Measurements from ENCODE around the gene STING1. TPM values are rescaled to one million over a fixed set of nuclear protein-coding genes. Genes with fewer than 3 reads are reported as not detected.
"Not testable (repeated sequence)": the region's sequence is repeated elsewhere in the genome, so short reads cannot be mapped to it uniquely, and the experiment has no call there.

STING1 gene
- total and polyA plus RNA-seq, 10 of the 15 experiments (the other 5 are each of a cell fraction or from before 2014, with no cell fraction given) = 10.1 to 56.1 (median 41.0) TPM

GRCh38 chr5:139526309-139527089 lies 43.9 kb upstream of the STING1 start:
- in situ Hi-C loops (cut with MboI); DNase-seq (ENCODE audit: low read depth, low spot score); ATAC-seq; H3K9me3 ChIP-seq (replicated peaks; ENCODE audit: control insufficient read depth, insufficient read depth, low read length); H3K27me3 ChIP-seq (replicated peaks in 1 of 2; ENCODE audit: control insufficient read depth in 2 of 2, insufficient read depth in 2 of 2, low read length in 1 of 2); H4K20me1 ChIP-seq (ENCODE audit: control insufficient read depth, insufficient read depth); FAIRE-seq; H3K36me3 ChIP-seq (ENCODE audit: control insufficient read depth in 2 of 2, insufficient read depth in 2 of 2, low read length in 1 of 2): not testable (repeated sequence)
- Histone ChIP-seq H3K79me2 (ENCODE audit: control insufficient read depth, insufficient read depth, low read length) (peaks cover 24% of the 10 kb centered on the region), H3K4me1 (ENCODE audit: control insufficient read depth, insufficient read depth, low read length) (peaks cover 28% of the 10 kb centered on the region), H3K4me2 (ENCODE audit: control insufficient read depth, insufficient read depth) (peak overlapping the region; percentile 72), H2AFZ (ENCODE audit: control insufficient read depth, low read depth, low read length) (peak overlapping the region; percentile 59), H3K4me3 (peak overlapping the region; percentile 57), H3K27ac (ENCODE audit: control insufficient read depth, insufficient read depth) (peak overlapping the region; percentile 59), H3K9ac (ENCODE audit: control insufficient read depth, insufficient read depth, low read length) (peak overlapping the region; percentile 71)
- ChIA-PET SMC1A (ENCODE audit: uncharacterized antibody, unreplicated experiment) (interaction anchor here (0.6 to 3.2 kb wide), 6 partner anchors 36 to 106 kb away, joined by 3 to 31 read pairs (median 4); partner anchors contain the start of gene UBE2D2), CTCF (interaction anchor here (0.7 to 3.3 kb wide), 3 partner anchors 7 to 108 kb away, joined by 5 to 17 read pairs (median 13); no protein-coding TSS in a partner anchor), POLR2A (interaction anchor here (0.6 to 3.1 kb wide), 4 partner anchors 9 to 127 kb away, joined by 3 to 25 read pairs (median 4); partner anchors contain the start of gene UBE2D2), RAD21 (ENCODE audit: unreplicated experiment) (interaction anchor here (1.0 to 5.6 kb wide), 5 partner anchors 36 to 128 kb away, joined by 3 to 49 read pairs (median 19); partner anchors contain the start of gene UBE2D2)
- BruUV-seq (replicated peaks) = TSS peak; percentile 60
- WGBS (ENCODE audit: insufficient coverage, insufficient replicate concordance, low lambda C conversion rate, missing lambda C conversion rate) = 65% methylated on average over 22 of the region's 22 CpGs
- intact Hi-C loops (cut with micrococcal nuclease; ENCODE audit: unreplicated experiment) = loop anchor here (5.0 kb wide), 1 partner anchor 249 kb away; no protein-coding TSS in a partner anchor
- TF ChIP-seq MLLT1 (IDR thresholded peaks at IDR 0.05) (peak; percentile 91), KLF5 (IDR thresholded peaks at IDR 0.05; ENCODE audit: partially characterized antibody) (peak; percentile 46), LARP7 (IDR thresholded peaks at IDR 0.05) (peak; percentile 35; the same call in 1 of the 2 replicates), NKRF (conservative IDR thresholded peaks at IDR 0.05) (0 out of 2 replicates have a peak, but pooled peaks have one; percentile 26), IKZF2 (IDR thresholded peaks at IDR 0.05) (0 out of 4 replicates have a peak, but pooled peaks of 1 of the 2 experiments have one; percentile 8)
- TF ChIP-seq, protein P1, sequence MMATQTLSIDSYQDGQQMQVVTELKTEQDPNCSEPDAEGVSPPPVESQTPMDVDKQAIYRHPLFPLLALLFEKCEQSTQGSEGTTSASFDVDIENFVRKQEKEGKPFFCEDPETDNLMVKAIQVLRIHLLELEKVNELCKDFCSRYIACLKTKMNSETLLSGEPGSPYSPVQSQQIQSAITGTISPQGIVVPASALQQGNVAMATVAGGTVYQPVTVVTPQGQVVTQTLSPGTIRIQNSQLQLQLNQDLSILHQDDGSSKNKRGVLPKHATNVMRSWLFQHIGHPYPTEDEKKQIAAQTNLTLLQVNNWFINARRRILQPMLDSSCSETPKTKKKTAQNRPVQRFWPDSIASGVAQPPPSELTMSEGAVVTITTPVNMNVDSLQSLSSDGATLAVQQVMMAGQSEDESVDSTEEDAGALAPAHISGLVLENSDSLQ (IDR thresholded peaks at IDR 0.05) = 0 out of 2 replicates have a peak, but pooled peaks have one; percentile 19

Data from GM12878 (cell line).